Fibroblast of gingiva (primary cell): ENCODE data around the gene CIT.

ENCODE experiments used
- DNase-seq: peaks from one replicate; pipeline ENCODE4 v3.0.0-alpha.2; 2011; ENCODE audit warnings: low read depth

Gene CIT

GRCh38 chr12:119859241-119859640, 17.9 kb downstream of the CIT start:
- no peak for DNase-seq

GRCh38 chr12:119857041-119857591, 20.0 kb downstream of the CIT start:
- DNase-seq, result peak; percentile 35

GRCh38 chr12:119850330-119850729, 26.8 kb downstream of the CIT start:
- no peak for DNase-seq

DNA sequence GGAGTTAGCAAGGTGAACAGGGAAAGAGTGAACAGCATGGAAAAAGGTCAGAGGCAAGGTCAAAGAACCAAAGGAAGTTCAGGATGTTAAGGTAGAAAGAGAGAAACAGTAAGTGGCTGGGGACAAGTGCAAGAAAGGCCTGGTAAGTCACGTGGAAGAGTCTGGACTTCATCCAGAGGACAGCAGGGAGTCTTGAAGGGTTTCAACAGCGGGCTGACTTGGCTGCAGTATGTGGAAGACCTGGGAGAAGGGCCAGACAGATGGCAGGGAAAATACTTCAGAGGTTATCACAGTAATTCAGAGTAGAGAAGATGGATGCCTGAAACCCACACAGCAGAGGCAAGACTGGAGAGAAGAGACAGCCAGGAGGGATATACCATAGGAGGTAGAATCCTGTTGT, 34.0 kb downstream of the CIT start:
- peak; percentile 66 for DNase-seq

GRCh38 chr12:119842380-119842779, 34.7 kb downstream of the CIT start:
- no peak for DNase-seq

GRCh38 chr12:119841433-119842210, 35.5 kb downstream of the CIT start:
- no peak for DNase-seq

DNA sequence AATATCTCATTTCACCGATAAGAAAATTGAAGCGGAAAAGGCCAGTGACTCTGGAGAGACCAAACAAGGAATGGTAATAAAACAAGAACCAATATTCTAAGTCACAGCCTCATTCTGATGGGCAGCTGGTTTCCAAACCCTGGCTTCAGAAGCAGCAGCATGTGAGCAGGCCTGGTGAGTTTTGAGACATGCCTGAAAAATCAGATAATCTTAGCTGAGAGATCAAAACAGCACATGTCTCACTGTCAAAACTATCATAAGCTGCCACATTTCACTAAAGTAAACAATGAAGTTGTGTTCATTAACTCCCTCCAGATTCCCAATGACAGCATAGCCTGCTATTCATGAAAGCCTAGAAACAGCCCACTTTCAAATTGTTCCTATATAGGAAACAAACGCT, 36.5 kb downstream of the CIT start:
- DNase-seq, result no peak

GRCh38 chr12:119840168-119840567, 37.0 kb downstream of the CIT start:
- DNase-seq, result no peak

- DNase-seq, result no peak
Observed at GRCh38 chr12:119838826-119839600, 38.1 kb downstream of the CIT start.

GRCh38 chr12:119836781-119837180, 40.3 kb downstream of the CIT start:
- DNase-seq, result no peak

- DNase-seq, result peak; percentile 38
Observed at GRCh38 chr12:119835068-119835467, 42.1 kb downstream of the CIT start.

DNA sequence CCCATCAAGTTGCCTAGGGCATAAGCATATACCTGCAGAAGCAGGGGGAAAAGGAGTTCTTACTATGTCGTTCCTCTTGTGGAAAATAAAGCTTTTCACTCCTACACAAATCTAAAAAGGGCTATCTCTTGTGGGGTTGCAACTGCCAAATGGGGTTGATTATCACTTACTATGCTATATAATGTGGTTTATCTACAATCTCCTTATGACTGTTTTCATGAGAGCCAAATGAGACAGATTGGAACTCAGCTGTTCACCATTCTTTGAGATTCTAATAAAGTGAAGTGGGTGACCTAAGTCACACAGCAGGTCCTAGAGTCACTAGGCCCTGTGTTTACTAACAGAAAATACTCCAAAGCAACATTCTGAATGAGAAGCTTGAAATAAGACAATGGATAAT, 47.7 kb downstream of the CIT start:
- DNase-seq, result no peak

- no peak for DNase-seq
Observed at GRCh38 chr12:119828300-119828699, 48.8 kb downstream of the CIT start.

DNA sequence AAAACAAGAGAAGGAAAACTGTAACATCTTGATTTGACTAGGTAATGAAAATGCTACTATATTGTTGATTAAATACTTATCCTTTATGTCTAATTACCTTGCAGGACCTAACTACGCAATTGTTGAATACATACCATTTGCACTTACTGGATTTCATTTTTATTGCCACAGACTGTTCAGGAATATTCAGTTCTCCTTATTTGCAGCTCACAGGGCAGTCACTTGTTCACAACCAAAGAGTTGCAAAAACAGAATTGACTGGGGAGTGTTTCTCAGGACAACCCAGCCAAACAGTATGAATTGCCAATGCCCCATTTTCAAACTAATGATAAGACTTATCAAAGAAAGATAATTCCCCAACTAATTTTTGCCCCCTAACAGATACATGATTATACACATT, 49.4 kb downstream of the CIT start:
- no peak for DNase-seq

DNA sequence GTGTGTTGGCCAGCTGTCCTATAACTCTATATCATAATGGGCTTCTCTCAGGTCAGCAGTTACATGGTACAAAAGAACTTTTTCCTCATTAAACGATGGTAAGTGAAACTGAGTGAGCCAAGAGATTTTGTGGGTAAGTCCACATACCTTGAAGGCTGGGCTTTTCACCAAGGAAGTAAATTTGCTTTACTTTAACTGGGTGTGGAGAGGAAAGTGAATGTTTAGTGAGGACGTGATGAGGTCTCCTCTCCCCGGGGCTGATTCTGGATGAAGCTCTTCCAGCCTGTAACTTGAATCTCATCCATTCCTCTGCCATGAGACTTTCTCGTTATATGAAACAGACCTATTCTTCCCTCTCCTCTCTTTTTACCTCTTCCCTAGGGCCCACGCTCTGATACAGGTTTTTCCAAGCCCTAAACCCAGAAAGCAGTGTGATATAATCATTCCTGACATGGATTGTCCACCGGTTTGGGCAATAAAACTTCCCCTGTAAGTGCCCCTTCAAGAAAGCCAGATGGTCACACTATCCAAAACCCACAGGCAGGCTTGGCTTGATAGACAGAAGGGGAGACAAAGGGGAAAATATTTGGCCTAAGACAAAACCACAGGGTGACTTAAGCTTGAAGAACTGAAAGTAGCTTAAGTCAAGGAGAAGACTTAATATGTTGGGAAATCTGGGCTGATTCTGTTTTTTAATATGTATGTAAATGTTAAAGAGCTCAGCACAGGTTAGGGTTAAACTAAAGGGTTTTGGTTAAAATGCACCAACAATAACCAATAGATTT, 50.3 kb downstream of the CIT start:
- DNase-seq, result no peak

DNA sequence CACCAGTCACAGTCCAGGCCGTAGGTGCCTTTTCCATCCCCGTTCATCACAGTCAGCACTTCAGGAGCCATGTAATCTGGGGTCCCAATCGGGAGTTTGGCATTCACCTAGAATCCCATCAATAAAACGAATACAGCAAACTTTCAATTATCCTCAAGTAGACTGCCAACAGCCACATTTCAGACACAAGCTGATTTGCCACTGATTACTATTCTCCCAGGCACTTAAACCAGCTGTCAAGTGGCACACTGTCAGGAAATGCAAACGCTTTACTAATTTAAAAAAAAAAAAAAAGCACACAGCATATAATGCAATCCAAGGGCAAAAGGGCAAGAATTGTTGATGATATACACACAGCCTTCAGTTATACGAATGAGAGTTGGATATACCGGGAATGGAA, 51.9 kb downstream of the CIT start:
- DNase-seq, result no peak

DNA sequence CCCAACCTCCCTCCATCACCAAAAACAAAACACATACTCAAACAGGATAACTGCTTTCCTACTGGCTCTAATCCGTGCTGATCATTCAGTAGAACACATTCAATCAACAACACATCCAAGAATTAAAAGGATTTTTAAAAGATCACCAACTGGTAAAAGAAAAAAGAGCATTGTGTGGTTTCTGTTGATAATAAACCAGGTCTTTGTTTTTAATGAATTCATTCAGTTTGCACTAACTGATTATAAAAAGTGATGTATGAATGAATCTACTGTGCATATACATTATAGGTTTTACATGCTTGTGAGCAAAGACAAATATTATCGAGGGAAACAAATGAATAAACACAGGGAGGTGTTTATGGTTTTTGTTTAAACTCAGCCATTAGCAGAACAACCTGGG, 55.1 kb downstream of the CIT start:
- no peak for DNase-seq

GRCh38 chr12:119819322-119819721, 57.8 kb downstream of the CIT start:
- no peak for DNase-seq

DNA sequence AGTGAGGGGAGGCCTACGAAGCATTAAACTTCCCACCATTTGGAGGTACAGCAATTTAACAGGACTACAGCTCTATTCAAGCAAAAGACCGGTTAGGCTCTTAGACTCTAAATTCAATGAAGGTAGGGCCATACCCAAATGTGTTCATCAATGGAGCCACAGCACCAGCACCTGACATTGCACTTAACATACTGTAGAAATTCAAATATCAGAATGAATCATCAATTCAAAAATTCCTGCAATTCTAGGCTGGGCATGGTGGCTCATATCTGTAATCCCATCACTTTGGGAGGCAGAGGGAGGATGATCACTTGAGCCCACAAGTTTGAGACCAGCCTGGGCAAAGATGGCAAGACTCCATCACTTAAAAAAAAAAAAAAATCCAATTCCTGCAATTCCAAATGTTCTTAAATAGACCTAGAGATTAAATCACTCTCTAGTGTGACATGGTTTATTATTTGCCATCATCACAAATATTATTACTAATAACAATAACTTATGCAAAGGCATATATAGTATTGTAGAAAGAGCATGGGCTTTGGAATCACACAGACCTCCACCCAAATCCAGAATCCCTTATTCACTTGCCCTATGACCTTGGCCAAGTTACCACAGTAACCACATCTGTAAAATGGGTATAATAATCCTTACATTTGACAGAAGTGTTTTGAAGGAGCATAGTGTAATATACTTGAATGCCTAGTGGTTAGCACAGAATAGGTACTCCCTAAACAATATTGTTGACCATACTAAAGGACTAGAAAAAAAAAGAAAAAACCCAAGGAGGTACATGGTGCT, 59.4 kb downstream of the CIT start:
- no peak for DNase-seq

DNA sequence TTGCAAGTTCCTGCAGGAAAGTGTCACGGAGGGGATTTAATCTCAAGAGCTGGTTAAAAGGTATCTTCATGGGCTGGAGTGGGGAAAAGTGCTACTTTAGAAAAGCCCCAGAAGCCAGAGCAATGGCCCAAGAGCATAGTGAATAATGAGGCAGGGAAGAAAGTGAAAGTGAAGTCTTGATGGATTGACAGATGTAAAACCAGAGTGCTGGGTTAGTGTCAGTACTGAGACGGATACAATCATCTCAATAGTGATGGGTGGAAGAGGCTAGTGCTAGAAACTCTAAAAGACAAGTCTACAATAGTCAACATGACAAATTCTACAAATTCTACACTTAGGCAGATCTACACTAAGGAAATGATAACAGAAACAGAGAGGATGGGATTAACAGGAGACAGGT, 68.1 kb downstream of the CIT start:
- no peak for DNase-seq

DNA sequence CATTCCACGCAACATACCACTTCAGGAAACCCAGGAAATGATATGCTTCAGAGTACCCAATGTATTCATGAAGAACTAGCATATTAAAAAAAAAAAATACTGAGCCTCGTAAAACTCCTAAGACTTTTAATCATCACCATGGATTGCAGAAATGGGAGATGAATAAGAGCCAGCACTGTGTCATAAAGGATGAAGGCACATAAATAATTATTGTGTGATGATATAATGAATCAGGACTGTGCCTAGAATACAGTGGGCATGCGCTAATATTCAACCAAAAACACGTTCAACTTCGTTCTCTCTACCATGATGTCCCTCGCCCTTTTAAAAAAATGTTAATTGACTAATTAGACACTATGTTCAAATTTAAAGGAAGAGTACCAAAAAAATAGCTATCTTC, 68.7 kb downstream of the CIT start:
- no peak for DNase-seq

DNA sequence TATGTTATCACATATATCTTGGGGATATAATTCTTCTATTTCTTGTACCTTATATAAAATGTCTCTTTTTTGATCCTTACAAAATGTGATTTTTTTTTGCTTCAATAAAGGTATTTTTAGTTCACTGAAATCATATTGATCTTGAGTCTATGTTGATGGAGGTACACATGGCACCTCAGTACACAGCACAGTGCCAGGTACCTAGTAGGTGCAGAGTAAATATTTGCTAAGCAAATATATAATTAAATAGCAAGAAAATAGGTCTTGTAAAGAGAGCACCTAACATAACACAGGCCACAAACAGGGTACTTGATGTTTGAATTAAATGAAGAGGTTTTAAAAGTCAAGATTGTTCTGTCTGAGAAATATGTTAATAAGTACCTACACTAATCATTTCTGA, 69.7 kb downstream of the CIT start:
- DNase-seq, result no peak
